Renal cortical epithelial cell (primary cell): ENCODE results near the gene RIN1. TPM values are rescaled to one million over a fixed set of nuclear protein-coding genes. Genes with fewer than 3 reads are reported as not detected.
"Not testable (repeated sequence)": the region's sequence is repeated elsewhere in the genome, so short reads cannot be mapped to it uniquely, and the experiment has no call there.

ENCODE experiments used
- DNase-seq: peaks from one replicate; pipeline ENCODE4 v3.0.0-alpha.2; 2011; ENCODE audit warnings: low read depth
- total RNA-seq: library from RNA; depleted of rRNA; stranded (reverse); fragments of >200 nt; gene quantifications from 2 replicates; pipeline ENCODE4 v1.2.3, GENCODE V29; 2014

Gene RIN1
- total RNA-seq, 1 donor from 2014 or later: 7.4 TPM

DNA sequence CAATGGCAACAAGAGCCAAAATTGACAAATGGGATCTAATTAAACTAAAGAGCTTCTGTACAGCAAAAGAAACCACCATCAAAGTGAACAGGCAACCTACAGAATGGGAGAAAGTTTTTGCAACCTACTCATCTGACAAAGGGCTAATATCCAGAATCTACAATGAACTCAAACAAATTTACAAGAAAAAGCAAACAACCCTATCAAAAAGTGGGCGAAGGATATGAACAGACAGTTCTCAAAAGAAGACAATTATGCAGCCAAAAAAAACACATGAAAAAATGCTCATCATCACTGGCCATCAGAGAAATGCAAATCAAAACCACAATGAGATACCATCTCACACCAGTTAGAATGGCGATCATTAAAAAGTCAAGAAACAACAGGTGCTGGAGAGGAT lies 15.9 kb downstream of the RIN1 start:
- not testable (repeated sequence) for DNase-seq

- DNase-seq: no peak
These were observed 17.6 kb downstream of the RIN1 start for GRCh38 chr11:66318600-66318970.

- peak; percentile 72 for DNase-seq
These were observed 18.3 kb downstream of the RIN1 start for GRCh38 chr11:66317723-66318599.

DNA sequence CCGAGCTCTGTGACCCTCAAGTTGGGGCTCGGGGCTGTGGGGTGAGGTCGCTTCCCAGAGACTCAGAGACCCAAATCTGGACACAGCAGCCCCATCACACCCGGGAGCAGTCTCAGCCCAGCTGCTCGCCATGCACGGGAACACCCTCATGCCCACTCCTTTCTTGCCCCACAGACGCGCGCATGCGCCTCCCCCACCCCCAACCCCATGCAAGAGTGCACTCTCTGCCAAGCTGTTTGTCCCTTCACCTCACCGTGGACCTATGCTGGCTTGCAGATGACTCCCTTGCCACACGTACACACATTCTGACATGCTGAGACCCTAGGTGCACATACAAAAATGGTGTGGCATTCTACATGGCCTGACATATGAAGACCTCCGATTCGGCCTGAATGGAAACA lies 18.9 kb downstream of the RIN1 start:
- DNase-seq: no peak

DNA sequence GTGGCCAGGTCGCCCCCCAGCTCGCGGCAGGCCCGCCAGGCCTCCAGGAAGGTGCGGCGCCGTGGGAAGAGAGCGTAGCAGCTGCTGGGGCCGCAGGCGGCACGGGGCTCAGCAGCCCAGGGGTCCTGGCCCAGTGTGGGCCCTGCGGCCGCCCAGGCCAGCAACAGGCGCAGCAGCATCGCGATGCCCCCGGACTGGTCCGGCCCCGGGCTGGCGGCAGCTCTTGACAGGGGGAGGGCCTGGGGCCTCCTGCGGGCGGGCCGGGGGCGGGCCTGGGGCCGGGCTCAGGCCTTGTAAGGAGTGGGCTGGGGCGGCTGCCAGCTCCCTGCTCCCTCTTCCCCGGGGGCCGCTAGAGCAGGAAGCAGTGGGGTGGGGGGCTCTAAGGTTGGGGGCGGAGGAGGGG lies 19.4 kb downstream of the RIN1 start, which contains the start of gene CD248:
CD248 (minus strand) TSS at position 196 of the 403 bp plus-strand sequence; CDS start at position 179, 17 bp downstream.
- DNase-seq: no peak

GRCh38 chr11:66315921-66316811 lies 20.1 kb downstream of the RIN1 start:
- no peak for DNase-seq

DNA sequence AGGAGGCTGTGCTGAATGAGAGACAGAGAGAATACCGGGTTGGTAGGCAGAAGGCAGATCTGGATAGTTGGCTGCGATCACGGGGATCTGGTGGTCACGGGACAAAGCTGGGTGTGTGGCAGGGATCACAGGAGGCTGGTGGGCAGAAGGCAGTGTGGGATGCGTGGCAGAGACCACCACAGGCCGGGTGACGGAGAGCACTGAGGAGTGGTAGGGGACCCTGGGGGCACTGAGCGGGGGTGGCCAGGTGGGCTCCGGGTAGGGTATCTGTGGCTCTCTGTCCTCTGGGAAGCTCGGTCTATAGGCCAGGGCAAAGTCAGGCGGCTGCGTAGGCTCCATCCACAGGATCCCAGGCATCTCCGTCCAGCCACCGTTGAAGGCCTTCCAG lies 20.7 kb downstream of the RIN1 start:
- DNase-seq: no peak

DNA sequence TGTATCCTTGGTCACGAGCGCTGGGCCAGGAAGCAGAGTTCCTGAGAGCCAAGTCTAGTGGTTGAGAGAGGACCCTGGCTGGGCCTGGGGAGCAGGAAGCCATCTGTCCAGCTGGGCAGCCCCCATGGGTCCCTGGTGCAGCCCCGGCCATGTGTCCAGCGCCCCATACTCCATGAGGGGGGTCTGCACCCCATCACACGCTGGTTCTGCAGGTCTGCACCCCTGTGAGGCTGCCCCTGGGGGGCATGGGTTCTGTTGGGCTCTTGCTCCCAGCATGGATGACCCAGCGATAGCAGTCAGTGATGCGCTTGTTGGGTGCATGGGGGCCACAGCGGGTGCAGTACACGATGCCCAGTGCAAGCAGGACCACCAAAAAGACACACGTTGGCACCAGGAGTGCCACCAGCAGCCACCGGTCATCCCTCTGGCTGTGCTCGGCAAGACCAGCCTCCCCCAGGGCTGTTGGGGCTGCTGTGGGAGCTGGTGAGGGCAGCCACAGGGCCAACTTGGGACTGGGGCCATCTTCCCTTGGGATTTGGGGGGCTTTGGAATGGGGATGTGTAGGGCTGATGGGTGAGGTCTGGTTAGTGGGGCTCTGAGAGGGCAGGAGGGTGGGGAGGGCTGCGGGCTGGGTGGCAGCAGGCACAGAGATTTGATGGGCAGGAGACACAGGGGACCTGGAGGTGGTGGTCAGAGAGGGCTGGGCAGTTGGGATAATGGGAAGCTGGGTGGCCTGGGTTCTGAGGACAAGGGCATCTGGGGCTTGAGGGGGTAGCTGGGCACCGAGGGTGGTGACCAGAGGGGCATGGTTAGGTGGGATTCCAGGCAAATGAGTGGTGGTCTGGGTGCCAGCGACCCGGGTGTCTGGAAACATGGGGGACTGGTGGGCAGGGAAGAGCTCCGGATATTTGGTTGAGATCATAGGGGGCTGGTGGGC lies 21.4 kb downstream of the RIN1 start:
- DNase-seq: no peak

GRCh38 chr11:66314186-66314501 lies 22.1 kb downstream of the RIN1 start:
- no peak for DNase-seq

DNA sequence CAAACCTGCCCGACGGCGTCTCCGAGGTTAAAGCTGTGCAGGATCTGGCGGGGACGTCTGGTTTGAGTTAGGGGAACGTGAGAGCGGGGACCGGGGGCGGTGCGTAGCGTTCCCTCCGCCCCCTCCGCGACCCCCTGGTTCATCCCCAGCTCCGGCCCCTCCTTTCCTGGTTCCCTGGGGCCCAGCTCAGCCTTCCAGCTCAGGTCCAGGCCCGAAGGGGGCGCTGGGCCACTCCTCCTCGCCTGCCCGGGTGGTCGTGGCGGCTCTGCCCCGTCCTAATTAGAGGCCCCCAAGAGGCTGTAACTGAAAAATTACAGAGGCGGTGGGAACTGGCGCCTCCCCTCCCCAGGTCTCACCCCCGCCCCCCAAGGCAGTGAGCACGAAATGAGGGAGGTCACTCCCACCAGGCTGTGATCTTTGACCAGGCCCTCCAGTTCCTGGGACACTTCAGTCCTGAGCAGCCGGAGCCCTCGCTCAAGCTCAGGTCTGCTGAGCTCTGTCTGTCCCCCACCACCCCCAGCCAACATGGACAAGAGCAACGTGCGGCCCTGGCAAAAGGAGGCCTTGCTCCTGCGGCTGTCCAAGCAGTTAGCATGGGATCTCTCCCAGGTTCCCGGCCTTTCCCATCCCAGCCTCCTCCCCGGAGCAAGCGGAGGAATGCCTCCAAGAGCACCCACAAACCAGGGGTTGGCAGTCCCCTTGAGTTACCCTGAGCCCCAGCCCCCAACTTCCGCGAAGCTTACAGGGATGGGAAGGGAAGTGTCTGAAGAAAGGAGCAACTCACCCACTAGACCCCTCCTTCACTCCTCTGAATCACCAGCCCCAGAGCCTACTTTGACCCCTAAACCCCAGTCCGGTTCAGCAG lies 22.7 kb downstream of the RIN1 start:
- no peak for DNase-seq

- peak; percentile 92 for DNase-seq
These were observed 23.5 kb downstream of the RIN1 start for GRCh38 chr11:66312549-66313320.

GRCh38 chr11:66311965-66312548 lies 24.2 kb downstream of the RIN1 start:
- peak; percentile 87 for DNase-seq

- DNase-seq: no peak
These were observed 24.7 kb downstream of the RIN1 start for GRCh38 chr11:66311470-66311964.

- not testable (repeated sequence) for DNase-seq
These were observed 25.3 kb downstream of the RIN1 start for GRCh38 chr11:66310803-66311440.

DNA sequence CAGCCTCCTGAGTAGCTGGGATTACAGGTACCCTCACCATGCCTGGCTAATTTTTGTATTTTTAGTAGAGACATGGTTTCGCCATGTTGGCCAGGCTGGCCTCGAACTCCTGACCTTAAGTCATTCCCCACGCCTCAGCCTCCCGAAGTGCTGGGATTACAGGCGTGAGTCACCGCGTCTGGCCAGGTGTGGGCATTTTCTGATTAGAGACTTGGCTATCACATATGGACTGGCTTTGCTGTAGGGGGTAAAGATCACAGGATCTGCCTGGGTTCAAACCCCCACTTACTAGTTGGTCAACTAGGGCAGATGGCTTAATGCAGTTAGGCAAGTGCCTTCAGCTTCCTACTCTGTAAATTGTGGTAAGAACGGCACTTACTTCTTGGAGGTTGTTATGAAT lies 25.9 kb downstream of the RIN1 start:
- no peak for DNase-seq

DNA sequence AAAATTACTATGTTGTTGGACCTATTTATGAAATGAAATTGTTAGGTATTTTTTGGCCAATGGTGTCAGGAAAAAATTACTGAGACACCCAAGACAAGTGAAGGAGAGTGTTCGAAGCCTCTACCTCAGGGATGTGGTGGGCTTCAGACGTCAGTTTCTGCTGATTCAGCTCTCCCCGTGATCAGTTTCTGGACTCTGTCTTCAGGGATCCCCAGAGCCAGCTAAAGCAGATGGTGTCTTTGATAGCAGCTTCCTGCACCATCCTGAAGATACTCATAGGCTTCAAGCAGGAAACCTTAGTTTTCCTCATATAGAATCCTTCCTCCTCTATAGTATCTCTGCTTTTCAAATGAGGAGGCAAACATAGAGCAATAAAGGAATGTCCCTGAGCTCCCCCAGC lies 26.8 kb downstream of the RIN1 start:
- no peak for DNase-seq

DNA sequence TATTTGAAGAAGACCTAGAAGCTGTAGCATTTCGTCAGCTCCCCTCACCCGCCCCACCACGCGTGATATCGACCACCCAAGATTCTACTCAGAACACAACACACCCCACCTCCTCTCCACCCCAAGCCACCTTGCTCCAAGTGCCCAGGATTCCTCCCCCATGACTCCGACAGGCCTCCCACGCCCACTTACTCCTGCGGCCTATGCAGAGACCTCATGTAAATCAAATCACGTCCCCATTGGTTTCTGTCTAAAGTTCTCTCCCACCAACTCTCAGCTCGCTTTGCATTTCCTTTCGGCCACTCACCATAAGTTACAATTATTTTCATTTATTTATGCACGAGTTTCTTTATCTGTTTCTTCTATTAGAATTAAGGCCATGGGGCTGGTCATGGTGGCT lies 33.6 kb downstream of the RIN1 start:
- no peak for DNase-seq

DNA sequence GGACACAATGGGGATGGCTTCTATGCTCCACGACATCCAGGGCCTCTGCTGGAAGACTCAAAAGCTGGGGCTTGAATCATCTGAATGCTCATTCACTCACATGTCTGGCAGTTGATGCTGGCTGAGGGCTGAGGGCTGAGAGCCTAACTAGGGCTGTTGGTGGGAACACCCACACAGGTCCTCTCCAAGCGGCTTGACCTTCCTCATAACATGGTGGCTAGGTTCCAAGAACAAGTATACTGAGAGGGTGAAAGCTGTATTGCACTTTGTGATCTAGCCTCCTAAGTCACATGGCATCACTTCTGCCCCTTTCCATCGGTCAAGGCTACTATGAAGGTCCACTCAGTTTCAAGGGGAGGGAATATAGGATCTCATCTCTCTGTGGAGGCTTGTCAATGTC lies 37.0 kb downstream of the RIN1 start:
- no peak for DNase-seq

DNA sequence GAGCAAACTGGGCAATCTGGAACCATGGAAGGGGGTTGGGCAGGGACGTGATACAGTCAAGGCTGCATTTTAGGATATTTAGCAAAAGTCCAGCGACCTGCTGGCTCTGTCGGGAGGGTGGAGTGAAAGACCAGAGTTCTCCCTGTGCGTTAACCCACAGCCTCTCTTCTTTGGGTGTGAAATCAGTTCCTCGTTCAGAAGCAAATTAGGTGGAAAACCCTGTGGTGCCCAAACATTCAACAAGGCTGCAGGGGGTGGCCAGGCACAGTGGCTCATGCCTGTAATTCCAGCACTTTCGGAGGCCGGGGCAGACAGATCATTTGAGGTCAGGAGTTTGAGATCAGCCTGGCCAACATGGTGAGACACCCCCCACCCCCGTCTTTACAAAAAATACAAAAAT lies 38.6 kb downstream of the RIN1 start:
- DNase-seq: no peak
